ENCODE measurements around the gene AK9.

DNA sequence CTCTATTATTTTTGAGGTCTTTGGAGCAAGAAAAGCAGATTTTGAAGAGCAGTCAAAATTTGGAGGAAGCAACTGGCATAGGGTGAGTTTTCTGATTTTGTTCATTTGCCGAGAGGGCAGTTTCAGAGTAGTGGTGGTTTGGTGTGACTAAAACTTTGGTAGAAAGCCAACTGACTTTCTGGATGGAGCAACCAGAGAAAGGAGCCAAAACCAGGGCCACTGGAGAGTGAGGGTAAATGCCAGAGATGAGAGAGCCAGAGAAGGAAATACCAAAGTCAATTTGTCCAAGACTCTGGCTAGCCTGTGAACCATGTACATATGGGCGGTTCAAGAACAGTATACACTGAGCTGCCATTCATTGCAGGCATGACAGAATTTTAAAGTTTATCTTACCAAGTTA, 167.5 kb downstream of the AK9 start:
- TF ChIP-seq CTCF (IDR thresholded peaks at IDR 0.05; ENCODE audit: low read length) = no peak
- no peak for TF ChIP-seq EZH2 (IDR thresholded peaks at IDR 0.05; ENCODE audit: borderline replicate concordance, low read length)
